Inflammatory macrophage treated with lipopolysaccharide for 4 hours (primary cell): ENCODE measurements around the gene IQCM.

Source experiments
- DNase-seq: peaks from one replicate; pipeline ENCODE4 v3.0.0-alpha.2; 2020

IQCM gene, protein sequence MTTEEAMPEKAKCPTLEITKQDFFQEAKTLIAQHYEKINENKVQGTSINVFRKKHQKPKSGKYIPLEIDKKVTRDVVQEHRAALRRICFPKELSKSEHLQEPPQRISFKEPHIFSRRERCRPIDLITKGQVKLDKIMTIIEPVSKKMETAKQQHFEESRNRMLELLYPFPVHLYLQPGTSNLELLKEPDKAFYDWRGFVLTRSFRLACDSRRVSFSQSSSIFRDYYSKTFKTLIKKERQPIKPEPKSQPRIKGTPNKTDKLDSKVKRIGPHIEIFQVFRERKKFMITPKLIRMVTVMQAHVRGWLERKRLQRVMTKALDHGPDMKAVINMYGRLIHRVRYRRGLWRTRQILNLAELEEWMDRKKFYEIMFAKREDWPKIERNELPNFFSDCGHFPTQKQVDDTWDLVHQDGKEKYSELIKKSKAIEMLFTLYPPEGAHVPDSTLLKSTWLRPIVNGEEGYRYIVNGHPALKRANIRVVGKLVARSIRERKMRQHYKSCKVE

GRCh38 chr4:149815743-149816142 lies at the start of gene IQCM:
Gene IQCM, minus strand, starts transcription at chr4:149815843. Its CDS starts 73,152 bp downstream, at chr4:149742691.
- no peak for DNase-seq

DNA sequence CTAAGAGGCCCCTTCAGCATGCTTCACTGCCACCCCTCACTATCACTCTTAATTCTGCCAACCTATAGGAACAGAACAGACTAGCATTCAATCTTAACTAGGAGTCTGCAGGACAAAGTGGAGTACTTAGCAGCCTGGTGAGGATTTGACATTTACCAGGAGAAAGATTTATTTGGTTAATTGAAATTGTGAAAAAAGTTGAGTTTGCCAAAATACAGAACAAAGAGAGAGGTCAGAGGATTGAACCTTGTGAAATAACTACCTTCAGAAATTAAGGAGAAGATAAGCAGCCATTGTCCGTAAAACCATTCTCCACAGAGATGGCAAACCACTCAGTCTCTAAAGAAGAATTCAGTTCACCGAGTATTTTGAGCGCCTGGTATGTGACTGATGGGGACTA lies 41.8 kb upstream of the IQCM start:
- no peak for DNase-seq

DNA sequence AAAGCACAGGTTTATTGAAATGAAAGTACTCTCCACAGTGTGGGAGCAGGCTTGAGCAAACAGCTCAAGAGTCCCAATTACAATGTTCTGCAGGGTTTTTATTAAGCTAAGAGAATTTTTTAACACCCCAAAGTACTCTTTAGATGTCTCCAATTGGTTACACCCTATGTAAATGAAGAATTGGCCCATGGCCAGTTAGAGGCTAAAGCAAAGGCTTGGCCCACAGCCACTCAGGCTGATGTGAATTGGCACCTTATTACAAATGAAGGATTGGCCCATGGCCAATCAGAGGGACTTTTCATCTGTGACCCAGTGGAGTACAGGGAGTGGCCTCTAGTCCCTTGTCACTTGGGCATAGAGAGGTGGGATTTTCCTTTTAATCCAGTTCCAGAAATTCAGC lies 30.1 kb upstream of the IQCM start:
- DNase-seq, result no peak

DNA sequence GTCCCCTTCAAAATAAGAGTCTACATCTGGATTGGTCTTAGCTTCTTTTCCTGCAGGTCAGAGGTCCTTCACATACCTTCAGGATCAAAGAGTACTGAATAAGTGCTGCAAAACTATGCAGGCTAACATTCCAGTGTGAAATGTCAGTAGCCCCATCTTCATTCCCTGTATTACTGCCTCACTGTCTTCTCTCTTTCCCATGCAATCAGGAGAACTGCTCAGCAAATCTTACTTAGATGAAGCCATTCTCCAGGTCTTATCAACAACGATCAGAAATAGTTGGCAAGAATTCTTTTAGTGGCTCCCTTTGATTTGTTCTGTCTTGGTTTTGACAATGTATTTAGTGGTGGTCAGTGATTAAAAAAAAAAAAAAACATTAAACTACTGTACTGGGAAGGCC lies 26.0 kb upstream of the IQCM start:
- DNase-seq, result no peak

DNA sequence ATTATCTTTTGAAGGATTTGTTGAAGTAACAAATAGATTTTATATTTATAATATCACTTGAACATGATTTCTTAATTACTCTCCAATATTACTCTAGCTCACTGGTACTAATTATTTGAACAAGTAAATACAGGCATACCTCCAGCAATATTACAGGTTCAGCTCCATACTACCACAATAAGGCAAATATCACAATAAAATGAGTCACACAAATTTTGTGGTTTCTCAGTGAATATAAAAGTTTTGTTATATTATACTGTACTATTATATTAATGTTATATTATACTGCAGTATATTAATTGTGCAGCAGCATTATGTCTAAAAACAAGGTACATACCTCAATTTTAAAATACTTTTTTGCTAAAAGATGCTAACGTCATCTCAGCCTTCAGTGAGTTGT lies 22.4 kb upstream of the IQCM start:
- DNase-seq, result no peak

DNA sequence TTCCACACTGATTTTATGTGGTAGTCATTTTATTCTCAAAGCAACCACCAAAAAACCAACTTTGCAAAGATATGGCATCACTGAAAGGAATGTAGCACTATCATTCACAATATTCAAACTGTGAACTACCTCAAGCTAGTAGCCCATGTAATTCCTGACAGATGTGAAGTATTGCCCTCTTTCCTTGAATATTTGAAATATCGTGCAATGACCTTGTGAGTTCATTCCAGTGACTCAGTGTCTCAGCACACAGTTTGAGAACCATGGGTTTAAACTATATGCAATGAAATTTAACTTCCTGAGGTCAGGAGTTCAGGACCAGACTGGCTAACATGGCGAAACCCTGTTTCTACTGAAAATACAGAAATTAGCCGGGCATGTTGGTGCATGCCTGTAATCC lies 20.9 kb upstream of the IQCM start:
- DNase-seq, result no peak

GRCh38 chr4:149835280-149835679 lies 19.6 kb upstream of the IQCM start:
- DNase-seq, result no peak

GRCh38 chr4:149831656-149832208 lies 16.1 kb upstream of the IQCM start:
- no peak for DNase-seq

DNA sequence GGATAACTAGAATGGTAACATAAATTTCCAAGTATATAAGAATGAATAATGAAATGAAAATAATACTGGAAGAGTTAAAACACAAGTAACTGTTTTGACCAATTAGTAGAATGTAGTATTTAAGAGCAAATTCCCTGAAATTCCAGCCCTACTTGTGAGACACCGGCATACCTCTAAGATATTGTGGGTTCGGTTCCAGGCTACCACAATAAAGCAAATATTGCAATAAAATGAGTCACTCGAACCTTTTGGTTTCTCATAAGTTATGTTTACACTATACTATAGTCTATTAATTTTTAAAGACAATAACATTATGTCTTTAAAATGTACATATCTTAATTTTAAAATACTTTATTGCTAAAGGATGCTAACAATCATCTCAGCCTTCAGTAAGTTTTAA lies 15.2 kb upstream of the IQCM start:
- no peak for DNase-seq

- DNase-seq, result no peak
Observed at GRCh38 chr4:149825336-149825735, 9.7 kb upstream of the IQCM start.

- DNase-seq, result no peak
Observed at GRCh38 chr4:149823769-149824221, 8.2 kb upstream of the IQCM start.

DNA sequence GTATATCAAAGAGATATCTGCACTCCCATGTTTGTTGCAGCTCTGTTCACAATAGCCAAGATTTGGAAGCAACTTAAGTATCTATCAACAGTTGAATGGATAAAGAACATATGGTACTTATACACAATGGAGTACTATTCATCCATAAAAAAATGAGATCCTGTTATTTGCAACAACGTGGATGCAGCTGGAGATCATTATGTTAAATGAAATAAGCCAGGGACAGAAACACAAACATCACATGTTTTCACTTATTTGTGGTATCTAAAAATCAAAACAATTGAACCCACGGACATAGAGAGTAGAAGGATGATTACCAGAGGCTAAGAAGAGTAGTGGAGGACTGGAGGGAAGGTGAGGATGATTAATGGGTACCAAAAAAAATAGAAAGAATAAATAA lies 14.2 kb downstream of the IQCM start:
- no peak for DNase-seq

DNA sequence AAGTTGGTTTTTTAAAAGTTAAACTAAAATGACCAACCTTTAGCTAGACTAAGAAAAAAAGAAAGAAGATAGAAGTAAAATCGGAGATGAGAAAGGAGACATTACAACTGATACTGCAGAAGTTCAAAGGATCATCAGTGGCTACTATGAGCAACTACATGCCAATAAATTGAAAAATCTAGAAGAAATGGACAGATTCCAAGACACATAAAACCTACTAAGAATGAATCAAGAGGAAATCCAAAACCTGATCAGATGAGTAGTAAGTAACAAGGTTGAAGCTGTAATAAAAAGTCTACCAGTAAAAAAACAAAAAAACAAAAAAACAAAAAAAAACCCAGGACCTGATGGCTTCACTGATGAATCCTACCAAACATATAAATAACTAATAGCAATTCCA lies 16.1 kb downstream of the IQCM start:
- DNase-seq, result no peak

DNA sequence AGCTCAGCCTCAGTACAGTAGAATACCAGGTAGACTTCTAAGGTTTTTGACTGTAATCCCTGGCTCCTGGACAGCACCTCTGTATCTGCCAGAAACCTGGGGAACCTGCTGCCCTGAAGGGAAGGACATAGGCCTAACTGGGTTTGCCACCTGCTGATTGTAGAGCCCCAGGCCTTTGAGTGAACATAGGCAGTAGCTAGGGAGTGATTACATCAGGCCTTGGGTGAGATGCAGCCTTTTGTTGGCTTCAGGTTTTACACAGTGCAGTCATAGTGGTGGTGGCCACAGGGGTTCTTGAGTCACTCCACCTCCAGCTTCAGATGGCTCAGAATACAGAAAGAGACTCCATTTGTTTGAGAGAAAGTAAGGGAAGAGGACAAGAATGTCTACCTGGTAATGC lies 19.3 kb downstream of the IQCM start:
- DNase-seq, result no peak

DNA sequence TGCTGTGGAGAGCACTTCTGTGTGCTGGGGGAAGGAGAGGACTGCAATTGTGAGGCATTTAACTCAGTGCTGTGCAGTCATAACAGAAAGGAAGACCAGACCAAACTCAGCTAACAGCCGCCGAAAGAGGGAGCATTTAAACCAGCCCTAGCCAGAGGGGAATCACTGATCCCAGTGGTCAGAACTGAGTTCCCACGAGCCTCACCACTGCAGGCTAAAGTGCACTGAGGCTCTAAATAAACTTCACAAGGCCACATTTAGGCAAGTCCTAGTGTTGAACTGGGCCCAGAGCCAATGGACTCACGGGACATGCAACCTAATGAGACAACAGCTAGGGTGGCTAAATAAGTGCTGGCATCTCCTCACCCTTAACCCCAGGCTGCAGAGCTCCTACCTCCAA lies 20.4 kb downstream of the IQCM start:
- DNase-seq, result no peak

DNA sequence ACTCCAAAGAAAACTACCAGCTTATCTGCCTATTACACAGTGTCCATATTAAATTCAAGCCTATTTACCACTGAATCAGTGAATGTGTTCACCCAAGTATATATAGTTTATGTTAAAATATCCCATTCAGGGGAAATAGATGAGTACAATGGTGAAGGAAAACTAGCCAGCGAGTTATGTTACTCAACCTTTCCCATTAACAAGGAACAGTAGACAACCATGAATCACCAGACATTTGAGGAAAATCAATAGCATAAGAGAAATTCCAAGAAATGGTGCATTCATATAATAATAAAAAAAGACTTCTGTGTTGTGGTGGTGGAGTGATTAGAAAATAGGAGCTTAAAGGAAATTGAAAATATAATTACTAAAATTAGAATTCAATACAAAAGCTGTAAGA lies 21.3 kb downstream of the IQCM start:
- no peak for DNase-seq

DNA sequence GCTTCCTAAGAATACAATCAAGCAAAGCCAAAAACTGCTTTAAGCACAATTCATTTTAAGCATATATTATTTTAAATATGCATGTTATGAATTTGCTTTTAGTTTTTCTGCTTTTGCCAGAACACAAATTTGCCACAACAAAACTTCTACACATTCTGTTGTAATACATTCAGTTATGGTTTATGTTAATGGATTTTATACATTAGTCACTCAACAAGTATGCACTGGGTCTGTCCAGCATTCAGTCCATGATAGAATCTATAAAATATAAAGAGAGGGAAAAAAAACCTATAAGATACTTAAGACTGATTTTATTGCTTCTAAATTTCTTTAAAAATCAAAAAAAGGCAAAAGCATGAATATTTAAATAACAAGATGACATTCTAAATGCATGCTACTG lies 22.2 kb downstream of the IQCM start:
- DNase-seq, result no peak

DNA sequence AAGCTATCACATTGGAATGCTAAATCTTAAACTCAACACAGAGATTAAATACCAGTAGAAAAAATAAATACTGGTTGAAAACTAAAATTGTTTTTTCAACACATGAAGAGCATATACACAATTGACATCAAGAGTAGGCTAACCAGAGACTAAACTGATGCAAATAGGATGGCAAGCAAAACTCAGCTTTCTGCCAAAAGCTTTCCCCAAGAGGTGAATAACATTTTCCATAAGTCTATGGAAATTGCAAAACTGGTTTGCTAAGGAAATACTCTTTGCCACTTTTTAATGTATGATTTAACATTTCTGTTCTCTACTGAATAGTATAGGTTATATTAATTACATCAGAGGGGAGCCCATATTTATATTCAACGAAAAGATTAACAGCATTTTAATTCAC lies 23.8 kb downstream of the IQCM start:
- DNase-seq, result no peak

DNA sequence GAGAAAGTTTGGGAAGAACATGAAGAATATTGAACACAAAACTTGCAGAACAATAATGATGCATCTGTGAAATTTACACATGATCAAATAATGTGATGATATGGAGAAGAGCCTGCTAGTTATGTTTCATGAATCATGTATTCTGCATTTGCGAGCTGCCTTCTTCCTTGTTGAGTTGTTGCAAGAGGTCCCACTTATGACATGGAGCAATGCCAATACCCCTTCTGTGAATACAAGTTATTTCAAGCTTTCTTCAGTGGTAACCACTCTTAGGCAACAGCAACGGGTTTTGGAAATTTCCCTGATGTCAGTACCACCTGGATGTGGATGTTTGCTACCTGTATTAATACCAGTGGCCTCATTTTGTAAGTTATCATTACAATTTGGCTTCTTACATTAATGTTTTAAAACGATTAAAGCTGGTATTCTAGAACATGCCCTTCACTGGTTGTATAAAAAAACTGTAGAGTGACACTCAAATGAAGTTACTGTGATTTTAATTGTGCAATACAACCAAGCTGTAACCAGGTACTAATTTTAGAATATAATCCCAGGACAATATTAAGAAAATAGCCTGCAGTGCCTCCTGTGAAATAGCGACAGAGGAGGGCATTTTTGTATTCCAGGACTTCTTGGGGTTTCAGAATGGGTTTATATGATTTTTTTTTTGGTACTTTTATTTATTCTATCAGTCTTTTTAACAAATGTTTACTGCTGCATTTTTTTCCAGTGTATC lies 25.3 kb downstream of the IQCM start:
- no peak for DNase-seq

- DNase-seq, result no peak
Observed at GRCh38 chr4:149788300-149788699, 27.3 kb downstream of the IQCM start.

- DNase-seq, result no peak
Observed at GRCh38 chr4:149785696-149786431, 29.8 kb downstream of the IQCM start.

- DNase-seq, result no peak
Observed at GRCh38 chr4:149784018-149784417, 31.6 kb downstream of the IQCM start.

- no peak for DNase-seq
Observed at GRCh38 chr4:149781150-149781549, 34.5 kb downstream of the IQCM start.
